A549 treated with AZD9567 at 1 μM for 4 hours (cell line): ENCODE results near the gene TRPM6. TPM values are rescaled to one million over a fixed set of nuclear protein-coding genes. Genes with fewer than 3 reads are reported as not detected.

ENCODE experiments used
- total RNA-seq: library from RNA; stranded (reverse); fragments of 200-300 nt; extraction: Qiagen RNA extraction; gene quantifications from 5 replicates; pipeline ENCODE4 v1.2.3, GENCODE V29; 2022; ENCODE audit not compliant: insufficient read depth

Gene TRPM6
- 0.91 to 1.5 TPM (median 1.3 TPM) in 5 replicates for total RNA-seq

GRCh38 chr9:74887041-74887980 lies at the start of gene TRPM6:
Gene TRPM6, minus strand, starts transcription at chr9:74887921. Its CDS starts 65 bp downstream, at chr9:74887856.

Other genes starting within 250 kb of the TRPM6 start
- gene C9orf40, start 65.0 kb upstream of the TRPM6 start, total RNA-seq: 9.6 to 11.9 TPM (median 11.5 TPM) in 5 replicates
- 11.3 to 22.8 TPM (median 13.1 TPM) in 5 replicates for gene CARNMT1, start 140.4 kb upstream of the TRPM6 start, total RNA-seq
- gene NMRK1, start 200.2 kb upstream of the TRPM6 start, total RNA-seq: 1.8 to 6.8 TPM (median 5.1 TPM) in 5 replicates
- gene OSTF1, start 200.6 kb upstream of the TRPM6 start, total RNA-seq: 15.7 to 19.9 TPM (median 16.4 TPM) in 5 replicates